ENCODE results near the gene MMP12. TPM values are rescaled to one million over a fixed set of nuclear protein-coding genes. Genes with fewer than 3 reads are reported as not detected.
"Not testable (repeated sequence)": the region's sequence is repeated elsewhere in the genome, so short reads cannot be mapped to it uniquely, and the experiment has no call there.

Gene MMP12
- not detected for total RNA-seq

GRCh38 chr11:102874852-102875251, at the start of gene MMP12:
Gene MMP12 (minus strand): TSS chr11:102874982. CDS start chr11:102874937, 45 bp downstream.
- Mint-ChIP-seq H3K27me3 (ENCODE audit: low read depth) (no peaks in the 10 kb centered on the region), H3K9me3 (no peaks in the 10 kb centered on the region), H3K4me1 (ENCODE audit: low read depth) (no peaks in the 10 kb centered on the region), H3K4me3 (no peak within 1 kb of the TSS), H3K36me3 (ENCODE audit: insufficient read depth in 2 of 2) (no peaks in the 10 kb centered on the region), H3K27ac (no peak within 1 kb of the TSS)
- ATAC-seq (replicated peaks in 1 of 2) = no peak
- no peak for DNase-seq

DNA sequence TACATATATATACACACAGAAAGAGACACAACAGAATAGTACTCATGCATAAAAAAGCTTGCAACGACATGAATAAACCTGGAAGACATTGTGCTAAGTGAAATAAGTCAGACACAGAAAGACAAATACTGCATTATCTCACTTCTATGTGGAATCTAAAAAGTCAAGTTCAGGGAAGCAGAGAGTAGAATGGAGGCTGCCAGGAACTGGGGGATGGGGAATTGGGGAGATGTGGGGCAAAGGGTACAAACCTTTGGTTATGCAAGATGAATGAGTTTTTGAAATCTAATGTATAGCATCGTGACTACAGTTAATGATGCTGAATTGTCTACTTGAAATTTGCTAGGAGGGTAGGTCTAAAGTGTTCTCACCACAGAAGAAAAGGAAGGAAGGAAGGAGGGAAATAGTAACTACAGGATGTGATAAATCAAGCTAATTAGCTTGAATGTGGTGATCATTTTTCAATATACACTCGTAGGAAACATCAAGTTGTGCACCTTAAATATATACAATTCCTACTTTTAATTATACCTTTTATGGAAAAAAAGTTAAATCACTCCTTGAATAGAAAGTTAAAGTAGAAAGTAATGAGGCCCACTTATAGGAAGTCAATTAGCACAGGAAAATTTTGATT, 46.9 kb upstream of the MMP12 start:
- Mint-ChIP-seq H3K4me3 (no peak overlapping the region), H3K4me1 (ENCODE audit: low read depth) (peaks cover 6% of the 10 kb centered on the region), H3K27me3 (ENCODE audit: low read depth) (peaks cover 18% of the 10 kb centered on the region), H3K36me3 (ENCODE audit: insufficient read depth in 2 of 2) (no peaks in the 10 kb centered on the region), H3K9me3 (no peaks in the 10 kb centered on the region), H3K27ac (no peak overlapping the region)
- DNase-seq (no peak), ATAC-seq (replicated peaks in 1 of 2) (no peak)

- peaks cover 28% of the 10 kb centered on the region for H3K27me3 Mint-ChIP-seq (ENCODE audit: low read depth)
- DNase-seq = no peak
- H3K4me3 Mint-ChIP-seq = peak overlapping the region in 1 of 2 donors; percentile 42
- no peaks in the 10 kb centered on the region for H3K9me3 Mint-ChIP-seq
- ATAC-seq (replicated peaks in 1 of 2) = no peak
- peak overlapping the region; percentile 34 for H3K27ac Mint-ChIP-seq
- H3K36me3 Mint-ChIP-seq (ENCODE audit: insufficient read depth in 2 of 2) = no peaks in the 10 kb centered on the region
- peaks cover 6% of the 10 kb centered on the region for H3K4me1 Mint-ChIP-seq (ENCODE audit: low read depth)
Measured at GRCh38 chr11:102920118-102920684, 45.4 kb upstream of the MMP12 start.

GRCh38 chr11:102915044-102915375, 40.2 kb upstream of the MMP12 start:
- H3K9me3 Mint-ChIP-seq = no peaks in the 10 kb centered on the region
- H3K27ac Mint-ChIP-seq = peak overlapping the region; percentile 55
- DNase-seq (no peak), ATAC-seq (replicated peaks in 1 of 2) (no peak)
- H3K27me3 Mint-ChIP-seq (ENCODE audit: low read depth) = peaks cover 14% of the 10 kb centered on the region
- no peak overlapping the region for H3K4me3 Mint-ChIP-seq
- no peaks in the 10 kb centered on the region for H3K36me3 Mint-ChIP-seq (ENCODE audit: insufficient read depth in 2 of 2)
- peaks cover 2% of the 10 kb centered on the region for H3K4me1 Mint-ChIP-seq (ENCODE audit: low read depth)

DNA sequence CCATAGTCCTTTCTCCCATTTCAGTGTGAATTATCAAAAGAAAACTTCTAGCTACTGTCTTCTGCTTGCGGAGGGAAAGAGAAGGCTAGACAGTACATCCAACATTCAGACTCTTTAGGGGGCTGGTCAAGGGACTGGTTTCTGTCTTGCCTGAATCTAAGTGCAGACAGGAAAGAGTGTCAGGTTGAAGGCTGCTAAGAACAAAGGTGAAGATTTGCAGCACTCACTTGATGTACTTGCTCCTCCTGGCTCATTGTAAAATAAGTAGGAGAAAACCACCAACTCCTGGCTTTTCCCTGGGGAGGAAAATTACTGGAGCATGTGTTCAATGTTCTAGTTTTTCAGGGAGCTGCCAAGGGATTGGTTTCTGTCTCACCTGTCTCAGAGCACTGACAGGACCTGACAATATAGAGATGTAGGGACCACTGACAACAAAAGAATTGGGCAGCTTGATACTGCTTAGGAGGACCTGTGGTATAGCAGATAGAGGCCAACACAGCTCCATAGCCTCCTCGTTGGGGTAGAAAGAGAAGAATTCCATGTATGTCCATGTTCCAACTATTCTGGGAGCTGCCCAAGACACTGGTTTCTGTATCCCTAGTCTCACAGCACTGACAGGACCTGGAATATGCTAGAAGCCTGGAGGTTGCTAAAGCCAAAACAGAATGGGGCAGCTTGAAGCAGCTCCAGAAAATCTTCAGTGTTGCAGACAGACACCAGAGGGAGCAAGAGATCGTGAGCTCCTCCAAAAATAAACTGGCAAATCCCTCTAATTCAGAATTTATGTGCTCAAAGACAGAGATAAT, 39.7 kb upstream of the MMP12 start:
- DNase-seq = peak; percentile 7 to 24
- H3K27ac Mint-ChIP-seq = peak overlapping the region; percentile 55

GRCh38 chr11:102912482-102912830, 37.7 kb upstream of the MMP12 start:
- H3K27ac Mint-ChIP-seq = no peak overlapping the region
- no peaks in the 10 kb centered on the region for H3K4me1 Mint-ChIP-seq (ENCODE audit: low read depth)
- no peaks in the 10 kb centered on the region for H3K36me3 Mint-ChIP-seq (ENCODE audit: insufficient read depth in 2 of 2)
- no peak for DNase-seq
- H3K27me3 Mint-ChIP-seq (ENCODE audit: low read depth) = peaks cover 22% of the 10 kb centered on the region
- H3K9me3 Mint-ChIP-seq = no peaks in the 10 kb centered on the region
- H3K4me3 Mint-ChIP-seq = no peak overlapping the region
- no peak for ATAC-seq (replicated peaks in 1 of 2)

More for the DNA sequence above, 39.7 kb upstream of the MMP12 start:
- peak; percentile 35 to 47 for ATAC-seq (replicated peaks in 1 of 2)
- Mint-ChIP-seq H3K4me1 (ENCODE audit: low read depth) (no peaks in the 10 kb centered on the region), H3K4me3 (no peak overlapping the region), H3K9me3 (no peaks in the 10 kb centered on the region), H3K27me3 (ENCODE audit: low read depth) (peaks cover 12% of the 10 kb centered on the region), H3K36me3 (ENCODE audit: insufficient read depth in 2 of 2) (no peaks in the 10 kb centered on the region)

DNA sequence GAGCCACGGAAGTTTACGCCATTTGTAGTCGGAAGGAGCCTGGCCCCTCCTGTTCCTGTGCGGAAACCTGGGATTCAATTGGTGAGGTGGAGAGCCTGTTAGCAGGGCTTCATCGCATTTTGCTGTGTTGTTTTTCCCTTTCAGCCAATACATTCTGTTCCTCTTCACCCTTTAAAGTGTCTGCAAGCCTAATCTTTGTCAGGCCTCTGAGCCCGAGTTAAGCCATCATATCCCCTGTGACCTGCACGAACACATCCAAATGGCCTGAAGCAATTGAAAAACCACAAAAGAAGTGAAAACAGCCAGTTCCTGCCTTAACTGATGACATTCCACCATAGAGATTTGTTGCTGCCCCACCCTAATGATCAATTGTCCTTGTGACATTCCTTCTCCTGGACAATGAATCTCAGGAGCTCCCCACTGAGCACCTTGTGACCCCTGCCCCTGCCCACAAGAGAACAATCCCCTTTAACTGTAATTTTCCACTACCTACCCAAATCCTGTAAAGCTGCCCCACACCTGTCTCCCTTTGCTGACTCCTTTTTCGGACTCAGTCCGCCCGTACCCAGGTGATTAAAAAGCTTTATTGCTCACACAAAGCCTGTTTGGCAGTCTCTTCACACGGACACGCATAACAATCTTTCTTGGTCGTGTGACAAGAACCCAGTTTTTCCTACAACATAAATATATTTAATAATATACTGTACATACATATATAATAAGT, 37.1 kb upstream of the MMP12 start:
- Mint-ChIP-seq H3K4me1 (ENCODE audit: low read depth) (no peaks in the 10 kb centered on the region), H3K9me3 (no peaks in the 10 kb centered on the region), H3K27me3 (ENCODE audit: low read depth) (peaks cover 22% of the 10 kb centered on the region), H3K36me3 (ENCODE audit: insufficient read depth in 2 of 2) (no peaks in the 10 kb centered on the region), H3K4me3 (no peak overlapping the region), H3K27ac (no peak overlapping the region)
- ATAC-seq (replicated peaks in 1 of 2) = no peak
- no peak for DNase-seq

GRCh38 chr11:102905848-102906247, 31.1 kb upstream of the MMP12 start:
- not testable (repeated sequence) for H3K27me3 Mint-ChIP-seq (ENCODE audit: low read depth); ATAC-seq (replicated peaks in 1 of 2); H3K27ac Mint-ChIP-seq; DNase-seq; H3K36me3 Mint-ChIP-seq (ENCODE audit: insufficient read depth in 2 of 2); H3K9me3 Mint-ChIP-seq; H3K4me1 Mint-ChIP-seq (ENCODE audit: low read depth); H3K4me3 Mint-ChIP-seq

DNA sequence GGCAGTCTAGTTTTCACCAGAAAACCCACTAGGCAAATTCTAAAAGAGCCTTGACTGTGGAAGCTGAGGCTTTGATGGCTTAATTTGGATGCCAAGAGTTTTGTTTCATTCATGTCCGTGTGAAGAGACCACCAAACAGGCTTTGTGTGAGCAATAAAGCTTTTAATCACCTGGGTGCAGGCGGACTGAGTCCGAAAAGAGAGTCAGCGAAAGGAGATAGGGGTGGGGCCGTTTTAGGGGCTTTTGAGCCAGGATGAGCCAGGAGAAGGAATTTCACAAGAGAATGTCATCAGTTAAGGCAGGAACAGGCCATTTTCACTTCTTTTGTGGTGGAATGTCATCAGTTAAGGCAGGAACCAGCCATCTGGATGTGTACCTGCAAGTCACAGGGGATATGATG, 29.1 kb upstream of the MMP12 start:
- H3K36me3 Mint-ChIP-seq (ENCODE audit: insufficient read depth in 2 of 2); H3K27me3 Mint-ChIP-seq (ENCODE audit: low read depth); ATAC-seq (replicated peaks in 1 of 2); H3K9me3 Mint-ChIP-seq; DNase-seq; H3K27ac Mint-ChIP-seq; H3K4me3 Mint-ChIP-seq; H3K4me1 Mint-ChIP-seq (ENCODE audit: low read depth): not testable (repeated sequence)

- Mint-ChIP-seq H3K9me3 (peaks cover 0 to 2% of the 10 kb centered on the region in 2 donors), H3K36me3 (ENCODE audit: insufficient read depth in 2 of 2) (peaks cover 0 to 2% of the 10 kb centered on the region in 2 donors), H3K4me3 (no peak overlapping the region), H3K27ac (no peak overlapping the region), H3K4me1 (ENCODE audit: low read depth) (no peaks in the 10 kb centered on the region), H3K27me3 (ENCODE audit: low read depth) (no peaks in the 10 kb centered on the region)
- ATAC-seq (replicated peaks in 1 of 2) (no peak), DNase-seq (no peak)
Measured at GRCh38 chr11:102900346-102900745, 25.6 kb upstream of the MMP12 start.

DNA sequence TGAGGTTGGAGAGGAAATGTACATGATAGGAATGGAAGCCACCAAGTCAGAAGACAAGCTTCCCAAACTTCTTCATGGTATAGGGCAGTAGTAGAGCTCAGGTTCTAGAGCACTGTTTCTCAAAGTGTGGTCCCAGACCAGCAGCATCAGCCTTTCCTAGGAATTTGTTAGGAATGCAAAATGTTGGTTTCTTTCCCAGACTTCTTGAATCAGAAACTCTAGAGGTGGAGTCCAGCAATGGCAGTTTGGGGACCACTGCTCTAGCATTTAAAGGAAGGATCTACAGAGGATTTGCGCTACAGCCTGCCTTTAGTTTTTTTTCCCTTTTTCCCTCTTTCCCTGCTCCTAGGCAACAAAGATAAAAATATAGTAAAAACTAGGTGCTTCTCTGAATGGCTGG, 17.0 kb upstream of the MMP12 start:
- no peak for DNase-seq

GRCh38 chr11:102886999-102887398, 12.2 kb upstream of the MMP12 start:
- no peak for DNase-seq
- Mint-ChIP-seq H3K4me3 (no peak overlapping the region), H3K36me3 (ENCODE audit: insufficient read depth in 2 of 2) (no peaks in the 10 kb centered on the region), H3K27me3 (ENCODE audit: low read depth) (peaks cover 8% of the 10 kb centered on the region), H3K27ac (no peak overlapping the region), H3K4me1 (ENCODE audit: low read depth) (no peaks in the 10 kb centered on the region), H3K9me3 (peaks cover 0 to 1% of the 10 kb centered on the region in 2 donors)
- ATAC-seq (replicated peaks in 1 of 2) = no peak

More for the DNA sequence above, 17.0 kb upstream of the MMP12 start:
- H3K4me1 Mint-ChIP-seq (ENCODE audit: low read depth) = no peaks in the 10 kb centered on the region
- no peak overlapping the region for H3K27ac Mint-ChIP-seq
- H3K27me3 Mint-ChIP-seq (ENCODE audit: low read depth) = peaks cover 8% of the 10 kb centered on the region
- peaks cover 2 to 4% of the 10 kb centered on the region in 2 donors for H3K36me3 Mint-ChIP-seq (ENCODE audit: insufficient read depth in 2 of 2)
- H3K4me3 Mint-ChIP-seq = no peak overlapping the region
- no peak for ATAC-seq (replicated peaks in 1 of 2)
- peaks cover 4 to 5% of the 10 kb centered on the region in 2 donors for H3K9me3 Mint-ChIP-seq

- H3K27ac Mint-ChIP-seq = peak overlapping the region; percentile 0
- peaks cover 0 to 1% of the 10 kb centered on the region in 2 donors for H3K9me3 Mint-ChIP-seq
- no peaks in the 10 kb centered on the region for H3K27me3 Mint-ChIP-seq (ENCODE audit: low read depth)
- ATAC-seq (replicated peaks in 1 of 2) (peak; percentile 47 to 63), DNase-seq (peak in 1 of 2 donors; percentile 8)
- H3K4me3 Mint-ChIP-seq = no peak overlapping the region
- no peaks in the 10 kb centered on the region for H3K4me1 Mint-ChIP-seq (ENCODE audit: low read depth)
- H3K36me3 Mint-ChIP-seq (ENCODE audit: insufficient read depth in 2 of 2) = no peaks in the 10 kb centered on the region
Measured at GRCh38 chr11:102883141-102883540, 8.4 kb upstream of the MMP12 start.

Measured in activated T-cell treated with anti-CD3 and anti-CD28 coated beads, Interleukin-2, amount 50 U/mL, for 72 hours (primary cell).